GM19397 (cell line): ENCODE data around the gene RABAC1.
"Not testable (repeated sequence)": the region's sequence is repeated elsewhere in the genome, so short reads cannot be mapped to it uniquely, and the experiment has no call there.

Experiments
- ATAC-seq: cut with Tn5 transposase; IDR thresholded peaks from one replicate; pipeline ENCODE4 v1.9.1; 2021; ENCODE audit warnings: mild to moderate bottlenecking, moderate library complexity; ENCODE audit not compliant: unreplicated experiment

RABAC1 gene, protein sequence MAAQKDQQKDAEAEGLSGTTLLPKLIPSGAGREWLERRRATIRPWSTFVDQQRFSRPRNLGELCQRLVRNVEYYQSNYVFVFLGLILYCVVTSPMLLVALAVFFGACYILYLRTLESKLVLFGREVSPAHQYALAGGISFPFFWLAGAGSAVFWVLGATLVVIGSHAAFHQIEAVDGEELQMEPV

DNA sequence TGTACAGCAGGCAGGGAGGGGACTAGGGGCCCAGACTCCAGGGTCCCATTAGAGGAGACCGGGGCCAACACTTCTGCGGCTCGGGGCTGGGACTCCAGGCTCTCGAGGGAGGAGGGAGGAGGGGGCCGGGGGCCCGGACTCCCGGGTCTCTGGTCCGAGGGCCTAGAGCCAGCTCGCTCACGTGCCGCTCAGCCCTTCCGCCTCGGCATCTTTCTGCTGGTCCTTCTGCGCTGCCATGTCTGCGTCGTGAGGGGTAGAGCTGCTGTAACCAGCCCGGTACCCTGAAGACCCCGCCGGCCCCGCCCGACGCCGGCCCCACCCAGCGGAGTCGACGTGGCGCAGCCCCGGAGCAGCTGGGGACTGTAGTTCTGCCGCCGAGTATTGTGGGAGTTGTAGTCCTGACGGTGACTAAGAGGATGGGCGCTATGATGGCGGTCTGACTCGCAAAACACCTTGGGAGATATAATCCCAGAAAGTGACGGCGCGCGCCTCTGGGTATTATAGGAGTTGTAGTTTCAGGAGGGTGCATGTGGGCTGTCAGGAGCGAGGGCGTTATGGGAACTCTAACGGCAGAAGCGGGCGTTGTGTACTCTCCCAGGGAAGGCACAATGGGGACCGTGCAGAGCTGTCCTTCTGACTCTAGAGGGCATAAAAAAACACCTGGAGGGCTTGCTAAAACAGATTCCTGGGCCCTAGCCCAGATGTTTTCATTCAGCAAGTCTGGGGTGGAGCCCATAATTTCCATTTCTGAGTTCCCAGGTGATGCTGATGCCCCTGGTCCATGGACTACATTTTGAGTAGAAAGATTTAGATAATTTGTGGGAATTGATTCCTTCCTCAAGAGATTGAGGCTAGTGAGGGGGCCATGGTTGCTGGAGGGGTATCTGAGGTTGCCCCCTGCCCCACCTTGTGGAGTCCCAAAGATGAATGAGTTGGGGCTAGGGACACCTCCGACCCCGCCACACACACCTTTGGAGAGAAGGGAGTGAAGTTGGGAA, at the start of gene RABAC1:
Gene RABAC1, minus strand, starts transcription at position 266 of the 998 bp plus-strand sequence. Its CDS starts 29 bp downstream, at position 237.
- peak; percentile 87 for ATAC-seq

DNA sequence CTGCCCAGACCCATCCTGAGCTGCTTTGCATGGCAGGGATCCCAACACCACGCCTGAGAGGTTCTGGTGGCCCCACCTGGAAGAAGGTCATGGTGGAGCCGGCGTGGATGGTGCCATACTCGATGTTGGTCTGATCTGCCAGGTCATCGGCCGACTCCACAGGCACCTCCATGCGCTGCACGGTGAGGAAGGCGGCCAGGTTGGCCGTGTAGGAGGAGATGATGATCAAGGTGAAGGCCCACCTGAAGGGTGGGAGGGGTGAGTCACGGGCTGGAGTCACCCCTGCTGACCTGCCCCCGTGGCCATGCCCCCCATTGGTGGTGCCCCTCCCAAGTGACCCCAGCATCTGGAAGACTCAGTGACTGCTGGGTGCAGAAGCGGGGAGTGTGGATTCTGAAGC, 47.4 kb upstream of the RABAC1 start:
- ATAC-seq: no peak

- no peak for ATAC-seq
Observed at GRCh38 chr19:42005504-42005903, 46.4 kb upstream of the RABAC1 start.

DNA sequence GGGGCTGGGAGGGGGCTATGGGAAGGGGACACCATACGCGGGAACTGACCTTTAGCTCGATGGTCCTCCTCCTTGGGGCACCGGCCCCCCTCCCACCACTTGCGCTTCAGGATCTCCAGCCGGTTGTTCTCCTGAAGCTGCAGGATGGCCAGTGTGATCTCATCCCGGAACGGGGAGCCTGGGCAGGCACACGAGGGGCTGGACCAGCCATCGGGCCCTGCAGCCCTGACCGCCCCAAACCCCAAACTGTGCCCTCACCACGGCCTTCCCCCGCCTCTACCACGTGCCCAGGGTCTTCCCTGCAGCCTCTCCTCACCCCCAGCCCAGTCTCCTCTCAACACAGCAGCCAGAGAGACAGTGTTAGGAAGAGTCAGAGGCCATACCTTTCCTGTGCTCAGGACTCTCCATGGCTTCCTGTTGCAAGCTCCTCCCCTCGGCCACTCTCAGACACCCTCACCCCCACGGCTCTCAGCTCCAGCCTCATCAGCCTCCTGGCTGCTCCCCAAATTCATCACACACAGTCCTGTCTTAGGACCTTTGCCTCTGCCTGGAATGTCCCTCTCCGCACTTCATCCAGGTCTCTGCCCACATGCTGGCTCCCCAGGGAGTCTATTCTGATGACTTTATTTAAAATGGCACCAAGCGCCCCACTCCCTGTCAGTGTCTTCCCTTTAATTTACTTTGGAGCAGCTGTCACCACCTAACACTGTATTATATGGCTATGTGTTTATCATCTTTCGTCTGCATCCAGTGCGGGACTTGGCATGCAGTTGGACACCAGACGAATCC, 44.6 kb upstream of the RABAC1 start:
- no peak for ATAC-seq

DNA sequence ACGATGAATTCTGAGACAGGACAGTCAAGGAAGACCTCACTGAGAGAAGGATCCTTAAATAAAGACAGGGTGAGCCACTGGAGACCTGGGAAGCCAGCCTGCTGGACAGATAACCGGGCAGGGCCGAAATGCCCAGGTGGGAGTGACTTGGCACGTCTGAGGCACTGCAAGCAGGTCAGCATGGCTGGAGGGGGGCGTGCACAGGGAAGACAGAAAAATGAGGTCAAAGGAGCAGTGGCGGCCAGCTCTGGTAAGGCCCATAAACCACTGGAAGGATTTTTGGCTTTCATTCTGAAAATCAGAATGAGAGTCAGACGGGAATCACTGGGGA, 40.7 kb upstream of the RABAC1 start:
- no peak for ATAC-seq

- ATAC-seq: no peak
Observed at GRCh38 chr19:41999071-41999877, 40.2 kb upstream of the RABAC1 start.

- ATAC-seq: no peak
Observed at GRCh38 chr19:41998246-41999020, 39.3 kb upstream of the RABAC1 start.

DNA sequence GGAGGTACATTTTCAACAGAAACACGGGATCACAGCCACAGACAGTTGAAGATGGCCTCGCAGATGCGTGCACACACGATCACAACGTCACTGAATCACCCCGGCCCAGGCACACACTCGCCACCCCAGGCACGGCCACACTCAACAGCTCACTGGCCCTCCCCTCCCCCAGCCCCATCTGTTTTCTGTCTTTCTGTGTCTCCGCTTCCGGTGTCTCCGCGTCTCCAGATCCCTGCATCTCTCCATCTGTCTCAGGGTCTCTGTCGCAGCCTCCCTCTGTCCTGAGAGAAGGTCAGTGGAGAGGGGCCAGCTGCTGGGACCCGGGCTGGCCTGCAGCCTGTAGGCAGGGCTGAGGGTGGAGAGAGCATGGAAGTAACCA, 38.7 kb upstream of the RABAC1 start:
- no peak for ATAC-seq

DNA sequence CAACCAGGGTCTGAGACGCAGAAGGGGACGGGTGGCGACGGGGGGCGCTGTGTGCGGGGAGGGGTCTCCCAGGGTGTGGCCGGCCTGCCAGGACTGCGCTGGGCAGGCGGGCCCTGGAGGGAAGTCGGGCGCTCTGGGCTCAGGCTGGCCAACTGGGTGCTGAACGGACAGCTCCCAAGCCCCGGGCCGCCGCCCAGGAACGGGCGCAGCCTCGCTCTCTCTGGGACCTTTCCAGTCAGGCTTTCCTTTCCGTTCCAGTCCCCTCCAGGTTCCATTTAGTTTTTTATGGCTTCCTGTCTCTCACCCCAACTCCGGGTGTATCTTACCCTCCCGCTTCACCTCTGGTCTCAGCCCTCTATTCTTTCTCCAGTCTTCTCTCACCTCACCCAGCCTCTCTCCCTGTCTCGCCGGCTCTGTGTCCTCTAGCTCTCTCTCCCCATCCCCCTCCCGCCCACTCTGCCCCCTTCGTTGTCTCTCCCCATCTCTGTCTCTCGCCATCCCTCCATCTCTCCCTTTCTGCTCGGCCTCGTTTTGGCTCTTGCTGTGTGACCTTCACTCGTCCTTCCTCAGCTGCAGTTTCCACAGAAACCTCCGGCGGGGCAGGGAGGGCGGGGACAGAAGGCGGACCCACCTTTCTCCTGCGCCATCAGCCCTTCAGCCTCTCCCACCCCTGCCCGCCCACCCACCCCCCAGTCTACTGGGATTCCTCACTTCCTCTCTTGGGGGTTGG, 38.2 kb upstream of the RABAC1 start:
- ATAC-seq: no peak

DNA sequence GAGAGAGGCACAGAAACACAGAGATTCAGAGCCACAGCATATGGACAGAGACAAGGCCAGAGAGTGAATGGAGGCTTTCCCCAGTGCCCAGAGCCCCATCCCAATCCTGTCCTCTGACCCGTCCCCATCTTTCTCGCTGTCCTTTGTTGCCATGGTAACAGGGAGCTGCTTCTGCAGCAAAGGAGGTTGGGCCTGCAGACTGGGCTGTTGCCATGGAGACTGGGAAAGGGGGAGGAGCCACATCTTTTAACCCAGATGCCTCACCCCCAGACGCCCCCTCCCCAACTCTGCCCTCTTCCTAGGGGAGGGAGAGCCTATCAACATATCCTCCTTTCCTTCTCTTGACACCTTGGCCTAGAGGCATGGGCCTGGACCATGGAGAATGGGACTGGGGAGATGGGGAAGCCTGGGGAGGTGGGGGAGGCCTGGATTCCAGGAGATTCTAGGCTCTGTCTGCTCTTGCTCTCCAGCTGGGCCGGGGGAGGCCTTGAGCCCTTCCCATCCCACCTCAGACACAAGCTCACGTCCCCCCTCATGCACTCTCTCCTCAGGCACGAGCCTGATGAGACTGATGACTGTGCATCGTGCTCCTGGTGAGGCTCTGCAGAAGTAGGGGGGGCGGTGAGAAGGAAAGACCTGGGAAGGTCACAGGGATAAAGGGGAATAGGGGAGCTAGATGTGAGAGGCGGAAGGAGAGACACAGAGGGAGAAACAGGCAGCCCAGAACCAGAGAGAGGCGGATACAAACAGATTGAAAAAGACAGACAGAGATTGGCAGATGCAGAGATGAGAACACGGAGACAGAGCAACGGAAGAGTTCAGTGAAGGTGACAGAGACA, 37.1 kb upstream of the RABAC1 start:
- no peak for ATAC-seq

- ATAC-seq: no peak
Observed at GRCh38 chr19:41994994-41995958, 36.2 kb upstream of the RABAC1 start.

DNA sequence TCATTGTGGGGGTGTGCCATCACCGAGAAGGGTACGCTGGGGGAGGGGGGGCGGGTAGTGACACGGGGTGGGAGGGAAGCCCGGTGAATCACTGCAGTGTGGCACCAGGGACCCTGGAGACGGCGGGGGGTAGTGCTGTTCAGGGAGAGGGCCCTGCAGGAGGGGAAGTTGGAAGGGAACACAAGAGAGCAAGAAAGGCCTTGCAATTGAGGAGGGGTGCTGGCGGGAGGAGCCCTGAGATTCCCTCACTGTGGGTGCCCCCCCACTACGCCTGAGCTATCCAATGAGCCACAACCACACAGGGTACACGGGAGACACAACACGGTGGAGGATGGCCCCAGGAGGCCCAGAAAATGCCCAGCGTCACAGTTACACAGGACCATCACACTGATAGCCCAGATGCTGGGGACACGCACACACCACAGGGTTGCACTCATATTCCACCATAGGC, 35.4 kb upstream of the RABAC1 start:
- ATAC-seq: no peak

GRCh38 chr19:41993612-41994483, 34.7 kb upstream of the RABAC1 start, which contains the start of gene ATP1A3:
Gene ATP1A3, minus strand, starts transcription at chr19:41994230. Its CDS starts 154 bp downstream, at chr19:41994076.
- ATAC-seq: peak; percentile 62

- not testable (repeated sequence) for ATAC-seq
Observed at GRCh38 chr19:41991925-41992569, 32.9 kb upstream of the RABAC1 start.

GRCh38 chr19:41991025-41991424, 31.9 kb upstream of the RABAC1 start:
- ATAC-seq: no peak

GRCh38 chr19:41990615-41991014, 31.5 kb upstream of the RABAC1 start:
- no peak for ATAC-seq
